GM23338 (cell line): ENCODE data around the gene C17orf114.
A peak's percentile ranks its signal among the peaks of the same experiment; 100 is the strongest.

ENCODE experiments used
- ATAC-seq: fragments of 200-7000 bp; cut with Tn5 transposase; 3 replicates; pipeline ENCODE4 v1.9.1; 2020
- DNase-seq: peaks from one replicate; pipeline ENCODE4 v3.0.0-alpha.2; 2015; ENCODE audit warnings: low spot score
- H2AFZ ChIP-seq: fragments of 200-600 bp; sonication (generic); 2 replicates; pipeline ENCODE4 v1.8.0; 2016; ENCODE audit warnings: antibody characterized with exemption, mild to moderate bottlenecking, moderate library complexity
- H3F3A ChIP-seq: fragments of 200-600 bp; sonication (generic); replicated peaks from 2 replicates; pipeline ENCODE4 v1.8.0; 2017; ENCODE audit warnings: antibody characterized with exemption, mixed run types, low read depth
- H3K27ac ChIP-seq: fragments of 200-600 bp; sonication (generic); 2 replicates; pipeline ENCODE4 v1.6.1; 2016; ENCODE audit warnings: low read depth
- H3K27me3 ChIP-seq: fragments of 200-600 bp; sonication (generic); 2 replicates; pipeline ENCODE4 v1.8.0; 2016; ENCODE audit warnings: mild to moderate bottlenecking, mixed run types, moderate library complexity; ENCODE audit not compliant: insufficient read depth
- H3K36me3 ChIP-seq: fragments of 200-600 bp; sonication (generic); 2 replicates; pipeline ENCODE4 v1.8.0; 2016; ENCODE audit warnings: mild to moderate bottlenecking; ENCODE audit not compliant: insufficient read depth
- H3K4me1 ChIP-seq: fragments of 200-600 bp; sonication (generic); 2 replicates; pipeline ENCODE4 v1.8.0; 2016; ENCODE audit warnings: mild to moderate bottlenecking, moderate library complexity; ENCODE audit not compliant: insufficient read depth
- H3K4me2 ChIP-seq: fragments of 200-600 bp; sonication (generic); 2 replicates; pipeline ENCODE4 v1.7.1; 2017; ENCODE audit warnings: mixed run types
- H3K4me3 ChIP-seq: fragments of 200-600 bp; sonication (generic); 2 replicates; pipeline ENCODE4 v1.6.1; 2016; ENCODE audit warnings: mixed run types
- H3K79me2 ChIP-seq: fragments of 200-600 bp; sonication (generic); replicated peaks from 2 replicates; pipeline ENCODE4 v1.8.0; 2017; ENCODE audit warnings: mild to moderate bottlenecking; ENCODE audit not compliant: insufficient read depth
- H3K9me2 ChIP-seq: fragments of 200-600 bp; sonication (generic); 2 replicates; pipeline ENCODE4 v1.8.0; 2017; ENCODE audit not compliant: insufficient read depth
- H4K20me1 ChIP-seq: fragments of 200-600 bp; sonication (generic); replicated peaks from 2 replicates; pipeline ENCODE4 v1.8.0; 2017; ENCODE audit warnings: mild to moderate bottlenecking; ENCODE audit not compliant: insufficient read depth
- H3K27ac Mint-ChIP-seq: 2 replicates; pipeline ENCODE4 v1.8.0; 2020; ENCODE audit warnings: inconsistent platforms, mild to moderate bottlenecking, moderate library complexity, mixed read lengths
- H3K27me3 Mint-ChIP-seq: 3 replicates; pipeline ENCODE4 v1.8.0; 2022; ENCODE audit warnings: low read depth, mild to moderate bottlenecking, moderate library complexity, mixed read lengths, inconsistent platforms; ENCODE audit not compliant: insufficient read depth, poor library complexity
- H3K36me3 Mint-ChIP-seq: 3 replicates; pipeline ENCODE4 v1.8.0; 2021; ENCODE audit warnings: low read depth, mild to moderate bottlenecking, inconsistent platforms, moderate library complexity, mixed read lengths
- H3K4me1 Mint-ChIP-seq: 3 replicates; pipeline ENCODE4 v1.8.0; 2020; ENCODE audit warnings: mild to moderate bottlenecking, inconsistent platforms, mixed read lengths
- H3K4me3 Mint-ChIP-seq: 3 replicates; pipeline ENCODE4 v1.8.0; 2021; ENCODE audit warnings: moderate library complexity, mild to moderate bottlenecking, inconsistent platforms, mixed read lengths
- H3K9me3 Mint-ChIP-seq: 3 replicates; pipeline ENCODE4 v1.8.0; 2020; ENCODE audit warnings: moderate library complexity, mild to moderate bottlenecking, inconsistent platforms, mixed read lengths
- CREB1 ChIP-seq: fragments of 250-450 bp; sonication (Bioruptor Pico); IDR thresholded peaks from 2 replicates; pipeline ENCODE4 v1.5.0; 2020; ENCODE audit warnings: low read depth, mild to moderate bottlenecking, moderate library complexity
- EZH2 ChIP-seq: fragments of 200-600 bp; sonication (generic); IDR thresholded peaks from one replicate; pipeline ENCODE4 v1.8.0; 2017; ENCODE audit warnings: antibody characterized with exemption, mild to moderate bottlenecking, low read depth; ENCODE audit not compliant: unreplicated experiment
- EZH2phosphoT487 ChIP-seq: fragments of 200-600 bp; sonication (generic); IDR thresholded peaks from one replicate; pipeline ENCODE4 v1.8.1; 2018; ENCODE audit warnings: antibody characterized with exemption; ENCODE audit not compliant: unreplicated experiment
- JUNB ChIP-seq: IDR thresholded peaks from one replicate; pipeline ENCODE4 v1.6.1; 2016; ENCODE audit warnings: antibody characterized with exemption; ENCODE audit not compliant: unreplicated experiment
- NANOG ChIP-seq: IDR thresholded peaks from 2 replicates; pipeline ENCODE4 v1.6.1; 2016; ENCODE audit warnings: antibody characterized with exemption, borderline replicate concordance
- POLR2AphosphoS5 ChIP-seq: IDR thresholded peaks from 2 replicates; pipeline ENCODE4 v1.6.1; 2016; ENCODE audit warnings: antibody characterized with exemption, low read depth
- STAT1 ChIP-seq: IDR thresholded peaks from one replicate; pipeline ENCODE4 v1.6.1; 2016; ENCODE audit warnings: antibody characterized with exemption; ENCODE audit not compliant: unreplicated experiment
- ZNF114 ChIP-seq: fragments of 250-450 bp; sonication (Bioruptor Pico); IDR thresholded peaks from 2 replicates; pipeline ENCODE4 v1.5.0; 2020; ENCODE audit warnings: mild to moderate bottlenecking, moderate library complexity
- ZNF331 ChIP-seq: fragments of 250-450 bp; sonication (Bioruptor Pico); IDR thresholded peaks from 2 replicates; pipeline ENCODE4 v1.5.0; 2020; ENCODE audit warnings: low read depth, mild to moderate bottlenecking, moderate library complexity
- TF ChIP-seq, protein P1 (sequence below): IDR thresholded peaks from 2 replicates; pipeline ENCODE4 v1.6.1; 2016; ENCODE audit warnings: antibody characterized with exemption
- TF ChIP-seq, protein P2 (sequence below): IDR thresholded peaks from one replicate; pipeline ENCODE4 v1.6.1; 2018; ENCODE audit warnings: antibody characterized with exemption; ENCODE audit not compliant: unreplicated experiment
- TF ChIP-seq, protein P3 (sequence below), 2 experiments: fragments of 200-600 bp in 1 of 2; sonication (generic) in 1 of 2; conservative IDR thresholded peaks; 2 replicates each; pipeline versions ENCODE4 v1.5.1 to v1.6.1; 2016 to 2017; ENCODE audit warnings: antibody characterized with exemption in 2 of 2, low read depth in 2 of 2, mild to moderate bottlenecking in 2 of 2, moderate library complexity in 1 of 2
- TF ChIP-seq, protein P4 (sequence below): fragments of 250-450 bp; sonication (Bioruptor Pico); IDR thresholded peaks from 2 replicates; pipeline ENCODE4 v1.5.0; 2020; ENCODE audit warnings: mild to moderate bottlenecking, moderate library complexity

The C17orf114 gene

DNA sequence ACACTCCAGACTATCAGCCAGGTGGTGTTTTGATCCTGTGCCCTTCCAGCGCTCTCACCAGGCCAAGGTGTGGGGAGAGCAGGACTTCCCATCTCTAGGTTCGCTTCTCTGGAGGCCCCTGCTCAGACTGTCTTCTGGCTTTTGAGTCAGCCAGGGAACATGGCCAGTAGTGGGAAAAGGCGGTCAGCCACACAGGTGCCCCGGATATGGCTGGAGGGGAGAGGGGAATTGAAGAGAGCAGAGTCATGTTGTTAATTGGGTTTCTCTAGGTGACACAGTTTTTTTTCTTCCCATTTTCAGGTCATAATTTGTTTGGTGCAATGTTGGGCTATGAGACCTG lies 32.5 kb upstream of the C17orf114 start:
- H3K4me3 Mint-ChIP-seq = peak overlapping the region; percentile 86
- Histone ChIP-seq H3K9me2 (no peaks in the 10 kb centered on the region), H4K20me1 (peaks cover 11% of the 10 kb centered on the region), H3K4me1 (peaks cover 11% of the 10 kb centered on the region), H3K27ac (peak overlapping the region; percentile 69; the same call in 1 of the 2 replicates), H2AFZ (no peak overlapping the region), H3K27me3 (no peaks in the 10 kb centered on the region), H3K79me2 (peaks cover 56% of the 10 kb centered on the region), H3K4me3 (peak overlapping the region; percentile 88), H3K4me2 (peak overlapping the region; percentile 99), H3K36me3 (no peaks in the 10 kb centered on the region), H3F3A (peaks cover 8% of the 10 kb centered on the region)
- ATAC-seq (no peak), DNase-seq (no peak)
- peaks cover 26% of the 10 kb centered on the region for H3K4me1 Mint-ChIP-seq
- TF ChIP-seq POLR2AphosphoS5 = no peak
- TF ChIP-seq ZNF331 (CRISPR knock-in tag) = no peak
- TF ChIP-seq EZH2phosphoT487 = no peak
- TF ChIP-seq CREB1 (CRISPR knock-in tag) = no peak
- TF ChIP-seq, protein P1, sequence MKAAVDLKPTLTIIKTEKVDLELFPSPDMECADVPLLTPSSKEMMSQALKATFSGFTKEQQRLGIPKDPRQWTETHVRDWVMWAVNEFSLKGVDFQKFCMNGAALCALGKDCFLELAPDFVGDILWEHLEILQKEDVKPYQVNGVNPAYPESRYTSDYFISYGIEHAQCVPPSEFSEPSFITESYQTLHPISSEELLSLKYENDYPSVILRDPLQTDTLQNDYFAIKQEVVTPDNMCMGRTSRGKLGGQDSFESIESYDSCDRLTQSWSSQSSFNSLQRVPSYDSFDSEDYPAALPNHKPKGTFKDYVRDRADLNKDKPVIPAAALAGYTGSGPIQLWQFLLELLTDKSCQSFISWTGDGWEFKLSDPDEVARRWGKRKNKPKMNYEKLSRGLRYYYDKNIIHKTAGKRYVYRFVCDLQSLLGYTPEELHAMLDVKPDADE = no peak
- TF ChIP-seq, protein P2, sequence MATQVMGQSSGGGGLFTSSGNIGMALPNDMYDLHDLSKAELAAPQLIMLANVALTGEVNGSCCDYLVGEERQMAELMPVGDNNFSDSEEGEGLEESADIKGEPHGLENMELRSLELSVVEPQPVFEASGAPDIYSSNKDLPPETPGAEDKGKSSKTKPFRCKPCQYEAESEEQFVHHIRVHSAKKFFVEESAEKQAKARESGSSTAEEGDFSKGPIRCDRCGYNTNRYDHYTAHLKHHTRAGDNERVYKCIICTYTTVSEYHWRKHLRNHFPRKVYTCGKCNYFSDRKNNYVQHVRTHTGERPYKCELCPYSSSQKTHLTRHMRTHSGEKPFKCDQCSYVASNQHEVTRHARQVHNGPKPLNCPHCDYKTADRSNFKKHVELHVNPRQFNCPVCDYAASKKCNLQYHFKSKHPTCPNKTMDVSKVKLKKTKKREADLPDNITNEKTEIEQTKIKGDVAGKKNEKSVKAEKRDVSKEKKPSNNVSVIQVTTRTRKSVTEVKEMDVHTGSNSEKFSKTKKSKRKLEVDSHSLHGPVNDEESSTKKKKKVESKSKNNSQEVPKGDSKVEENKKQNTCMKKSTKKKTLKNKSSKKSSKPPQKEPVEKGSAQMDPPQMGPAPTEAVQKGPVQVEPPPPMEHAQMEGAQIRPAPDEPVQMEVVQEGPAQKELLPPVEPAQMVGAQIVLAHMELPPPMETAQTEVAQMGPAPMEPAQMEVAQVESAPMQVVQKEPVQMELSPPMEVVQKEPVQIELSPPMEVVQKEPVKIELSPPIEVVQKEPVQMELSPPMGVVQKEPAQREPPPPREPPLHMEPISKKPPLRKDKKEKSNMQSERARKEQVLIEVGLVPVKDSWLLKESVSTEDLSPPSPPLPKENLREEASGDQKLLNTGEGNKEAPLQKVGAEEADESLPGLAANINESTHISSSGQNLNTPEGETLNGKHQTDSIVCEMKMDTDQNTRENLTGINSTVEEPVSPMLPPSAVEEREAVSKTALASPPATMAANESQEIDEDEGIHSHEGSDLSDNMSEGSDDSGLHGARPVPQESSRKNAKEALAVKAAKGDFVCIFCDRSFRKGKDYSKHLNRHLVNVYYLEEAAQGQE = no peak
- TF ChIP-seq NANOG = no peak
- no peak for TF ChIP-seq EZH2
- TF ChIP-seq STAT1 = no peak
- TF ChIP-seq, protein P3, sequence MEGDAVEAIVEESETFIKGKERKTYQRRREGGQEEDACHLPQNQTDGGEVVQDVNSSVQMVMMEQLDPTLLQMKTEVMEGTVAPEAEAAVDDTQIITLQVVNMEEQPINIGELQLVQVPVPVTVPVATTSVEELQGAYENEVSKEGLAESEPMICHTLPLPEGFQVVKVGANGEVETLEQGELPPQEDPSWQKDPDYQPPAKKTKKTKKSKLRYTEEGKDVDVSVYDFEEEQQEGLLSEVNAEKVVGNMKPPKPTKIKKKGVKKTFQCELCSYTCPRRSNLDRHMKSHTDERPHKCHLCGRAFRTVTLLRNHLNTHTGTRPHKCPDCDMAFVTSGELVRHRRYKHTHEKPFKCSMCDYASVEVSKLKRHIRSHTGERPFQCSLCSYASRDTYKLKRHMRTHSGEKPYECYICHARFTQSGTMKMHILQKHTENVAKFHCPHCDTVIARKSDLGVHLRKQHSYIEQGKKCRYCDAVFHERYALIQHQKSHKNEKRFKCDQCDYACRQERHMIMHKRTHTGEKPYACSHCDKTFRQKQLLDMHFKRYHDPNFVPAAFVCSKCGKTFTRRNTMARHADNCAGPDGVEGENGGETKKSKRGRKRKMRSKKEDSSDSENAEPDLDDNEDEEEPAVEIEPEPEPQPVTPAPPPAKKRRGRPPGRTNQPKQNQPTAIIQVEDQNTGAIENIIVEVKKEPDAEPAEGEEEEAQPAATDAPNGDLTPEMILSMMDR (conservative IDR thresholded peaks at IDR 0.05; ENCODE audit: low read depth in 2 of 2) = no peak
- TF ChIP-seq JUNB = no peak
- TF ChIP-seq ZNF114 (CRISPR knock-in tag) = no peak
- TF ChIP-seq, protein P4, sequence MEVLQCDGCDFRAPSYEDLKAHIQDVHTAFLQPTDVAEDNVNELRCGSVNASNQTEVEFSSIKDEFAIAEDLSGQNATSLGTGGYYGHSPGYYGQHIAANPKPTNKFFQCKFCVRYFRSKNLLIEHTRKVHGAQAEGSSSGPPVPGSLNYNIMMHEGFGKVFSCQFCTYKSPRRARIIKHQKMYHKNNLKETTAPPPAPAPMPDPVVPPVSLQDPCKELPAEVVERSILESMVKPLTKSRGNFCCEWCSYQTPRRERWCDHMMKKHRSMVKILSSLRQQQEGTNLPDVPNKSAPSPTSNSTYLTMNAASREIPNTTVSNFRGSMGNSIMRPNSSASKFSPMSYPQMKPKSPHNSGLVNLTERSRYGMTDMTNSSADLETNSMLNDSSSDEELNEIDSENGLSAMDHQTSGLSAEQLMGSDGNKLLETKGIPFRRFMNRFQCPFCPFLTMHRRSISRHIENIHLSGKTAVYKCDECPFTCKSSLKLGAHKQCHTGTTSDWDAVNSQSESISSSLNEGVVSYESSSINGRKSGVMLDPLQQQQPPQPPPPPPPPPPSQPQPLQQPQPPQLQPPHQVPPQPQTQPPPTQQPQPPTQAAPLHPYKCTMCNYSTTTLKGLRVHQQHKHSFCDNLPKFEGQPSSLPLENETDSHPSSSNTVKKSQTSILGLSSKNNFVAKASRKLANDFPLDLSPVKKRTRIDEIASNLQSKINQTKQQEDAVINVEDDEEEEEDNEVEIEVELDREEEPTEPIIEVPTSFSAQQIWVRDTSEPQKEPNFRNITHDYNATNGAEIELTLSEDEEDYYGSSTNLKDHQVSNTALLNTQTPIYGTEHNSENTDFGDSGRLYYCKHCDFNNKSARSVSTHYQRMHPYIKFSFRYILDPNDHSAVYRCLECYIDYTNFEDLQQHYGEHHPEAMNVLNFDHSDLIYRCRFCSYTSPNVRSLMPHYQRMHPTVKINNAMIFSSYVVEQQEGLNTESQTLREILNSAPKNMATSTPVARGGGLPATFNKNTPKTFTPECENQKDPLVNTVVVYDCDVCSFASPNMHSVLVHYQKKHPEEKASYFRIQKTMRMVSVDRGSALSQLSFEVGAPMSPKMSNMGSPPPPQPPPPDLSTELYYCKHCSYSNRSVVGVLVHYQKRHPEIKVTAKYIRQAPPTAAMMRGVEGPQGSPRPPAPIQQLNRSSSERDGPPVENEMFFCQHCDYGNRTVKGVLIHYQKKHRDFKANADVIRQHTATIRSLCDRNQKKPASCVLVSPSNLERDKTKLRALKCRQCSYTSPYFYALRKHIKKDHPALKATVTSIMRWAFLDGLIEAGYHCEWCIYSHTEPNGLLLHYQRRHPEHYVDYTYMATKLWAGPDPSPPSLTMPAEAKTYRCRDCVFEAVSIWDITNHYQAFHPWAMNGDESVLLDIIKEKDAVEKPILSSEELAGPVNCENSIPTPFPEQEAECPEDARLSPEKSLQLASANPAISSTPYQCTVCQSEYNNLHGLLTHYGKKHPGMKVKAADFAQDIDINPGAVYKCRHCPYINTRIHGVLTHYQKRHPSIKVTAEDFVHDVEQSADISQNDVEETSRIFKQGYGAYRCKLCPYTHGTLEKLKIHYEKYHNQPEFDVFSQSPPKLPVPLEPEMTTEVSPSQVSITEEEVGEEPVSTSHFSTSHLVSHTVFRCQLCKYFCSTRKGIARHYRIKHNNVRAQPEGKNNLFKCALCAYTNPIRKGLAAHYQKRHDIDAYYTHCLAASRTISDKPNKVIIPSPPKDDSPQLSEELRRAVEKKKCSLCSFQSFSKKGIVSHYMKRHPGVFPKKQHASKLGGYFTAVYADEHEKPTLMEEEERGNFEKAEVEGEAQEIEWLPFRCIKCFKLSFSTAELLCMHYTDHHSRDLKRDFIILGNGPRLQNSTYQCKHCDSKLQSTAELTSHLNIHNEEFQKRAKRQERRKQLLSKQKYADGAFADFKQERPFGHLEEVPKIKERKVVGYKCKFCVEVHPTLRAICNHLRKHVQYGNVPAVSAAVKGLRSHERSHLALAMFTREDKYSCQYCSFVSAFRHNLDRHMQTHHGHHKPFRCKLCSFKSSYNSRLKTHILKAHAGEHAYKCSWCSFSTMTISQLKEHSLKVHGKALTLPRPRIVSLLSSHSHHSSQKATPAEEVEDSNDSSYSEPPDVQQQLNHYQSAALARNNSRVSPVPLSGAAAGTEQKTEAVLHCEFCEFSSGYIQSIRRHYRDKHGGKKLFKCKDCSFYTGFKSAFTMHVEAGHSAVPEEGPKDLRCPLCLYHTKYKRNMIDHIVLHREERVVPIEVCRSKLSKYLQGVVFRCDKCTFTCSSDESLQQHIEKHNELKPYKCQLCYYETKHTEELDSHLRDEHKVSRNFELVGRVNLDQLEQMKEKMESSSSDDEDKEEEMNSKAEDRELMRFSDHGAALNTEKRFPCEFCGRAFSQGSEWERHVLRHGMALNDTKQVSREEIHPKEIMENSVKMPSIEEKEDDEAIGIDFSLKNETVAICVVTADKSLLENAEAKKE = no peak
- H3K9me3 Mint-ChIP-seq = no peaks in the 10 kb centered on the region; the same call in 2 of the 3 replicates
- no peaks in the 10 kb centered on the region; the same call in 2 of the 3 replicates for H3K36me3 Mint-ChIP-seq
- no peak overlapping the region for H3K27ac Mint-ChIP-seq
- H3K27me3 Mint-ChIP-seq = peaks cover 6% of the 10 kb centered on the region
